A549 (cell line): ENCODE data around the gene MCOLN1. TPM values are rescaled to one million over a fixed set of nuclear protein-coding genes. Genes with fewer than 3 reads are reported as not detected.

Source experiments
- ATAC-seq, 2 experiments: fragments of 200-7000 bp in 1 of 2; fragments of >200 bp in 1 of 2; cut with Nextera tagmentation in 1 of 2; cut with Tn5 transposase in 1 of 2; 3 replicates each; pipeline versions ENCODE4 v1.8.0 to v1.9.1; 2018 to 2020; ENCODE audit warnings: mild to moderate bottlenecking in 1 of 2, moderate library complexity in 1 of 2
- CTCF ChIA-PET: fragments of 300-600 bp; sonication (Branson Sonifier 250); formaldehyde crosslinking; extraction: SDS; loops from one replicate; lab custom pipeline; 2021; ENCODE audit warnings: antibody characterized with exemption, inconsistent platforms; lab: Yijun Ruan, JAX
- POLR2A ChIA-PET: fragments of 350-600 bp; formaldehyde crosslinking; extraction: SDS; loops from one replicate; lab custom pipeline; 2021; ENCODE audit warnings: antibody characterized with exemption, inconsistent platforms; lab: Yijun Ruan, JAX
- DNase-seq, 2 experiments: peaks; one replicate each; pipeline versions ENCODE4 v3.0.0 to v3.0.0-alpha.2; 2011 to 2016; ENCODE audit warnings: low read depth in 1 of 2, low spot score in 1 of 2
- FAIRE-seq: peaks from 2 replicates; lab custom pipeline; 2011; peaks lifted over from hg19 to GRCh38; lab: Jason Lieb, UNC
- H3K27ac ChIP-seq, 2 experiments: fragments of >200 bp; sonication (Bioruptor Twin); formaldehyde crosslinking; 3 replicates each; pipeline ENCODE4 v1.5.1; 2016 to 2017
- H3K4me1 ChIP-seq: fragments of >200 bp; sonication (Bioruptor Twin); formaldehyde crosslinking; 3 replicates; pipeline ENCODE4 v1.6.1; 2016
- H3K4me2 ChIP-seq: fragments of >200 bp; sonication (Bioruptor Twin); formaldehyde crosslinking; 3 replicates; pipeline ENCODE4 v1.6.1; 2016
- H3K4me3 ChIP-seq: fragments of >200 bp; sonication (Bioruptor Twin); formaldehyde crosslinking; 3 replicates; pipeline ENCODE4 v1.5.1; 2016
- H3K9me3 ChIP-seq: fragments of >200 bp; sonication (Bioruptor Twin); formaldehyde crosslinking; 3 replicates; pipeline ENCODE4 v1.6.1; 2016
- ATOH8 ChIP-seq: fragments of 250-450 bp; sonication (Bioruptor Pico); IDR thresholded peaks from 2 replicates; pipeline ENCODE4 v1.5.0; 2020; ENCODE audit warnings: low read depth, mild to moderate bottlenecking, moderate library complexity
- E2F6 ChIP-seq: IDR thresholded peaks from 2 replicates; pipeline ENCODE4 v1.6.1; 2012; ENCODE audit warnings: low read depth, borderline replicate concordance
- EP300 ChIP-seq, 2 experiments: fragments of >200 bp; sonication (Bioruptor Twin); formaldehyde crosslinking; IDR thresholded peaks; 2 replicates in 1 of 2; 3 replicates in 1 of 2; pipeline ENCODE4 v1.6.1; 2016 to 2017
- FOXS1 ChIP-seq: fragments of 250-450 bp; sonication (Bioruptor Pico); IDR thresholded peaks from 2 replicates; pipeline ENCODE4 v1.5.0; 2020; ENCODE audit warnings: mild to moderate bottlenecking, moderate library complexity
- HDAC2 ChIP-seq: fragments of 200-600 bp; sonication (generic); IDR thresholded peaks from 2 replicates; pipeline ENCODE4 v1.6.1; 2016
- NPAS2 ChIP-seq: fragments of 250-450 bp; sonication (Bioruptor Pico); IDR thresholded peaks from 2 replicates; pipeline ENCODE4 v1.8.0; 2022; ENCODE audit warnings: mild to moderate bottlenecking, moderate library complexity, borderline replicate concordance
- PHF8 ChIP-seq: fragments of 200-600 bp; sonication (generic); IDR thresholded peaks from 2 replicates; pipeline ENCODE4 v1.6.1; 2016; ENCODE audit warnings: low read depth, mild to moderate bottlenecking, antibody characterized with exemption, moderate library complexity, borderline replicate concordance
- POLR2A ChIP-seq: IDR thresholded peaks from 2 replicates; pipeline ENCODE4 v1.6.1; 2012; ENCODE audit warnings: mild to moderate bottlenecking, low read length
- WGBS: methylation state at CpG from one replicate; pipeline ENCODE4 v1.1.6; 2017; ENCODE audit errors: missing lambda C conversion rate; 5-methylcytosine and 5-hydroxymethylcytosine counted together
- polyA plus RNA-seq, 4 experiments: library from polyadenylated mRNA; depleted of rRNA in 3 of 4; stranded (reverse); fragments of >200 nt; fragmentation: RNase III in 1 of 4; extraction: RNeasy Plus Mini Kit Qiagen cat#74134 plus additional on column Dnase treatment in 1 of 4; gene quantifications; 2 replicates in 3 of 4; 3 replicates in 1 of 4; pipeline ENCODE4 v1.2.3, GENCODE V29; 2011 to 2017
- TF ChIP-seq, protein P1 (sequence below): fragments of >200 bp; sonication (Bioruptor Twin); formaldehyde crosslinking; IDR thresholded peaks from 3 replicates; pipeline ENCODE4 v1.5.1; 2016
- TF ChIP-seq, protein P2 (sequence below): fragments of 200-600 bp; sonication (generic); IDR thresholded peaks from 2 replicates; pipeline ENCODE4 v1.6.1; 2016; ENCODE audit warnings: antibody characterized with exemption, mild to moderate bottlenecking, moderate library complexity

The MCOLN1 gene
- polyA plus RNA-seq, 2 of the 4 experiments (the other 2 are of a cell fraction) = 13.1 to 13.4 TPM

DNA sequence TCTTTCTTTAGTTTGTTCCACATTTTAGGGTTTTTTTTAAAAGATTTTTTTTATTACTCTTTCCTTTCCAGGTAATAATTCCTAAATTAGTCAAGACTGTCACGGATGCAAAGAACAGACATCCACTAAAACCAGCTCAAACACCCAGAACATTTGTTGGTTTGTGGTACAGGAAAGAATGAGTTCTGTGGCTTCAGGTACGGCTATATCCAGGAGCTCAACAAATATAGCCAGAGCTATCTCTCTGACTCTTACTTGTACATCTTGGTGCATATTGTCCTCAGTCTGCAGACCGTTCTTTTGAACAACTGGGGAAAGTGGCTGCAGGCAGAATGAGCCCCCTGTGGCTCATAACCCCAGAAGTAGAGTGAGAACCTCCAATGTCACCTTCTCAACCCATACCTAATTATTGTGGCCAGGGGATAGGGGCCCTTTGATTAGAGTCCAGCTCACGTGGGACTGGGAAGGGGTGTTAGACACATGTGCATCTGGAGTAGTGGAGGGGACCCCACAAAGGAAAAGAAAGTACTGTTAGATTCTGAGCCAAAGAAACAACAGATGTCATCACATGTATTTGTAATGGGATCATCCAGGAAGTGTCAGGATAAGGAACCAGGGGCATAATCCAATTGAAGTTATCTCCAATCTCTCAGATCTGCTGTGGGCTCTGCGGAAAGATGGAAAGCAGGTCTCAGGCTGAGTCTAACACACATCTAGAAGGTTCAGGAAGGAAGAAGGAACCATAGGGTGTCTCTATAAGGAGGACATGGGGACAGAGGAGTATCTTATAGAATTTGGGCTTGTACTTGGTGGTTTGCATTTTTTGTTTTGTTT lies 8.4 kb upstream of the MCOLN1 start:
- TF ChIP-seq PHF8 = no peak
- DNase-seq (no peak), FAIRE-seq (no peak), ATAC-seq (no peak)
- Histone ChIP-seq H3K4me3 (no peak overlapping the region), H3K9me3 (no peaks in the 10 kb centered on the region), H3K4me2 (no peak overlapping the region), H3K4me1 (peaks cover 7% of the 10 kb centered on the region), H3K27ac (no peak overlapping the region)
- CTCF ChIA-PET = no interaction called here
- 68% methylated on average over 5 of the region's 5 CpGs for WGBS
- POLR2A ChIA-PET = no interaction called here

DNA sequence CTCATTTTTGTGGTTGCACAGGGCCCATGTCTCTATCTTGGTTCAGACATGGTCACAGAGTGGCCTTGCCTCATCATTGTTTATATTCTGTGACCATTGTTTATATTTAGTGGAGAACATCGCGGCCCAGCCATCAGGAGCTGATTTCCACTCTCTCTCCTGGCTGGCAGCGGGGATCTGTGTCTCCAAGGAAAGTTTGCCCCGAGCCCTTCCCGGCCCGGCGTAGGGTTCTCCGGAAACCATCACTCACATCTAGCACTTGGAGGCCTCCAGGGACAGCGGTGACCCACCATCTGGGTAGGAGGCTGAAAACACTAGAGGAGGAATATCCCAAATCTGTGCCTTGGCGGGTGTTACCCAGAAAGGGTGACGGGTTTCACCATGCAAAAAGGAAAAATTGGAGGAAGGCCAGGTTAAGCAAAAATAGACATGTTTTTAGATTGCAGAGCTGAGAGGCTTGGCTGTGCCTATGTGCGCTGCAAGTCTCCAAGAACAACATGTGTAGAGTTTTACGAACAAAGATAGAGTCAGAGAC lies 7.2 kb upstream of the MCOLN1 start:
- TF ChIP-seq EP300 (IDR thresholded peaks at IDR 0.05) (no peak), NPAS2 (CRISPR knock-in tag) (no peak), PHF8 (no peak), HDAC2 (no peak), ATOH8 (CRISPR knock-in tag) (no peak), FOXS1 (no peak)
- TF ChIP-seq, protein P1, sequence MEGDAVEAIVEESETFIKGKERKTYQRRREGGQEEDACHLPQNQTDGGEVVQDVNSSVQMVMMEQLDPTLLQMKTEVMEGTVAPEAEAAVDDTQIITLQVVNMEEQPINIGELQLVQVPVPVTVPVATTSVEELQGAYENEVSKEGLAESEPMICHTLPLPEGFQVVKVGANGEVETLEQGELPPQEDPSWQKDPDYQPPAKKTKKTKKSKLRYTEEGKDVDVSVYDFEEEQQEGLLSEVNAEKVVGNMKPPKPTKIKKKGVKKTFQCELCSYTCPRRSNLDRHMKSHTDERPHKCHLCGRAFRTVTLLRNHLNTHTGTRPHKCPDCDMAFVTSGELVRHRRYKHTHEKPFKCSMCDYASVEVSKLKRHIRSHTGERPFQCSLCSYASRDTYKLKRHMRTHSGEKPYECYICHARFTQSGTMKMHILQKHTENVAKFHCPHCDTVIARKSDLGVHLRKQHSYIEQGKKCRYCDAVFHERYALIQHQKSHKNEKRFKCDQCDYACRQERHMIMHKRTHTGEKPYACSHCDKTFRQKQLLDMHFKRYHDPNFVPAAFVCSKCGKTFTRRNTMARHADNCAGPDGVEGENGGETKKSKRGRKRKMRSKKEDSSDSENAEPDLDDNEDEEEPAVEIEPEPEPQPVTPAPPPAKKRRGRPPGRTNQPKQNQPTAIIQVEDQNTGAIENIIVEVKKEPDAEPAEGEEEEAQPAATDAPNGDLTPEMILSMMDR = no peak
- TF ChIP-seq, protein P2, sequence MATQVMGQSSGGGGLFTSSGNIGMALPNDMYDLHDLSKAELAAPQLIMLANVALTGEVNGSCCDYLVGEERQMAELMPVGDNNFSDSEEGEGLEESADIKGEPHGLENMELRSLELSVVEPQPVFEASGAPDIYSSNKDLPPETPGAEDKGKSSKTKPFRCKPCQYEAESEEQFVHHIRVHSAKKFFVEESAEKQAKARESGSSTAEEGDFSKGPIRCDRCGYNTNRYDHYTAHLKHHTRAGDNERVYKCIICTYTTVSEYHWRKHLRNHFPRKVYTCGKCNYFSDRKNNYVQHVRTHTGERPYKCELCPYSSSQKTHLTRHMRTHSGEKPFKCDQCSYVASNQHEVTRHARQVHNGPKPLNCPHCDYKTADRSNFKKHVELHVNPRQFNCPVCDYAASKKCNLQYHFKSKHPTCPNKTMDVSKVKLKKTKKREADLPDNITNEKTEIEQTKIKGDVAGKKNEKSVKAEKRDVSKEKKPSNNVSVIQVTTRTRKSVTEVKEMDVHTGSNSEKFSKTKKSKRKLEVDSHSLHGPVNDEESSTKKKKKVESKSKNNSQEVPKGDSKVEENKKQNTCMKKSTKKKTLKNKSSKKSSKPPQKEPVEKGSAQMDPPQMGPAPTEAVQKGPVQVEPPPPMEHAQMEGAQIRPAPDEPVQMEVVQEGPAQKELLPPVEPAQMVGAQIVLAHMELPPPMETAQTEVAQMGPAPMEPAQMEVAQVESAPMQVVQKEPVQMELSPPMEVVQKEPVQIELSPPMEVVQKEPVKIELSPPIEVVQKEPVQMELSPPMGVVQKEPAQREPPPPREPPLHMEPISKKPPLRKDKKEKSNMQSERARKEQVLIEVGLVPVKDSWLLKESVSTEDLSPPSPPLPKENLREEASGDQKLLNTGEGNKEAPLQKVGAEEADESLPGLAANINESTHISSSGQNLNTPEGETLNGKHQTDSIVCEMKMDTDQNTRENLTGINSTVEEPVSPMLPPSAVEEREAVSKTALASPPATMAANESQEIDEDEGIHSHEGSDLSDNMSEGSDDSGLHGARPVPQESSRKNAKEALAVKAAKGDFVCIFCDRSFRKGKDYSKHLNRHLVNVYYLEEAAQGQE = no peak
- Histone ChIP-seq H3K4me1 (peaks cover 7% of the 10 kb centered on the region), H3K4me3 (peak overlapping the region; percentile 67), H3K27ac (peak overlapping the region; percentile 78 to 99), H3K4me2 (peak overlapping the region; percentile 82), H3K9me3 (no peaks in the 10 kb centered on the region)
- ATAC-seq = no peak
- no peak for FAIRE-seq
- DNase-seq = no peak
- WGBS = 92% methylated on average over 11 of the region's 13 CpGs
- ChIA-PET CTCF (interaction anchor here (0.7 kb wide), 1 partner anchor 688 kb away, joined by 3 read pairs; no protein-coding TSS in a partner anchor), POLR2A (no interaction called here)

GRCh38 chr19:7515645-7516151 lies 6.7 kb upstream of the MCOLN1 start, which contains the start of gene ZNF358:
ZNF358 (plus strand) TSS chr19:7516103; CDS start chr19:7519243, 3,140 bp downstream.
- DNase-seq (peak; percentile 50 to 67), FAIRE-seq (no peak), ATAC-seq (peak; percentile 80 to 92)
- ChIA-PET POLR2A (no interaction called here), CTCF (no interaction called here)
- Histone ChIP-seq H3K4me3 (peak within 1 kb of the TSS; percentile 67), H3K27ac (peak within 1 kb of the TSS; percentile 78 to 99), H3K9me3 (no peaks in the 10 kb centered on the region), H3K4me2 (peak within 1 kb of the TSS; percentile 82), H3K4me1 (peaks cover 7% of the 10 kb centered on the region)
- no peak for TF ChIP-seq E2F6
- peak; percentile 26 for TF ChIP-seq POLR2A
- 3% methylated on average over 20 of the region's 33 CpGs for WGBS
